ENCODE results near the gene INAFM2. TPM values are rescaled to one million over a fixed set of nuclear protein-coding genes. Genes with fewer than 3 reads are reported as not detected.

The INAFM2 gene
- total and polyA plus RNA-seq, 2 donors (not counting 3 experiments of a cell fraction or from before 2014, with no cell fraction given), result 10.4 to 24.1 TPM

DNA sequence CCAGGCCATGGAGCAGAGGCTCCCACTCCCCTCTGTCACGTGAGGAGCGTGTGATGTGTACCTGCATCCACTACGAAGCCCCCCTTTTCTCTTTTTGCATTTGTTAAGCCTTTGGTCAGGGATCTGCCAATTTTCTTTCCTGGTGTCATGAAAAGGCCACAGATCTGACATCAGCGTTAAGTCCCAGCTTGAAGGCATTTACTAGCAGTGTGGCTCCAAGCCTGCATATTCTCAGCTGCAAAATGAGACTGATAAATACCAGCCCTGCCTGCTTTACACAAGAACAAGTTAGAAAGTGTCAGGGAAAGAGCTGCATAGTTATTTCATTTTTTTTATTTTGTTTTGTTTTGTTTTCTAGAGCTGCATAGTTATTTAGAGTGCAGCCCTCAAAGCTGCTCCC, 38.3 kb upstream of the INAFM2 start:
- Histone ChIP-seq H3K27me3 (ENCODE audit: control insufficient read depth in 2 of 2, insufficient read depth in 2 of 2, low read length in 2 of 2) (peaks cover 32 to 42% of the 10 kb centered on the region in 2 experiments), H3K4me3 (replicated peaks in 1 of 3; ENCODE audit: insufficient read depth in 1 of 3, low read depth in 1 of 3, low read length in 3 of 3) (no peak overlapping the region), H3K27ac (ENCODE audit: insufficient read depth, low read depth, low read length) (no peak overlapping the region), H3K36me3 (ENCODE audit: control insufficient read depth in 2 of 2, extremely low read depth in 1 of 2, insufficient read depth in 2 of 2, low read length in 2 of 2) (no peaks in the 10 kb centered on the region), H3K79me2 (ENCODE audit: control insufficient read depth, insufficient read depth, low read length) (no peaks in the 10 kb centered on the region), H2AFZ (ENCODE audit: low read depth, low read length) (no peak overlapping the region), H3K9ac (replicated peaks; ENCODE audit: extremely low read depth, insufficient read depth, low read length) (no peak overlapping the region), H3K9me1 (replicated peaks; ENCODE audit: control insufficient read depth, extremely low read depth, insufficient read depth, low read length) (no peaks in the 10 kb centered on the region), H3K9me3 (replicated peaks; ENCODE audit: control insufficient read depth, insufficient read depth, low read length) (no peaks in the 10 kb centered on the region), H3K4me1 (ENCODE audit: control insufficient read depth, extremely low read depth, insufficient read depth, low read length) (peaks cover 12% of the 10 kb centered on the region), H3K4me2 (ENCODE audit: insufficient read depth, low read length) (no peak overlapping the region), H4K20me1 (replicated peaks; ENCODE audit: control insufficient read depth, extremely low read depth, insufficient read depth, low read length) (no peaks in the 10 kb centered on the region)
- ChIA-PET CTCF (interaction anchor here (1.0 to 5.3 kb wide), 12 partner anchors 10 to 137 kb away, joined by 3 to 83 read pairs (median 4); partner anchors contain the start of gene PLCB2), POLR2A (interaction anchor here (0.5 to 1.5 kb wide), 2 partner anchors 27 to 53 kb away, joined by 3 to 4 read pairs; no protein-coding TSS in a partner anchor)
- no peak for FAIRE-seq
- intact Hi-C loops (cut with micrococcal nuclease) (no loop called here), dilution Hi-C loops (cut with MboI; ENCODE audit: extremely low pct_ligation_motif_present, low sequenced_read_pairs) (no loop called here)
- TF ChIP-seq POLR2AphosphoS5 (IDR thresholded peaks at IDR 0.05; ENCODE audit: insufficient read depth, low read depth, low read length) (no peak), MYC (IDR thresholded peaks at IDR 0.05; ENCODE audit: low read depth, low read length) (no peak), EZH2 (IDR thresholded peaks at IDR 0.05; ENCODE audit: borderline replicate concordance, low read depth, low read length, severe bottlenecking) (no peak), GATA2 (IDR thresholded peaks at IDR 0.05; ENCODE audit: insufficient read depth, insufficient read length, low read depth, low read length) (no peak), FOS (IDR thresholded peaks at IDR 0.05; ENCODE audit: borderline replicate concordance, insufficient read depth, low read length) (no peak), POLR2A (IDR thresholded peaks at IDR 0.05; ENCODE audit: low read depth, low read length) (no peak), JUN (IDR thresholded peaks at IDR 0.05; ENCODE audit: borderline replicate concordance, insufficient read depth, insufficient read length, low read depth) (no peak)
- TF ChIP-seq, protein P1, sequence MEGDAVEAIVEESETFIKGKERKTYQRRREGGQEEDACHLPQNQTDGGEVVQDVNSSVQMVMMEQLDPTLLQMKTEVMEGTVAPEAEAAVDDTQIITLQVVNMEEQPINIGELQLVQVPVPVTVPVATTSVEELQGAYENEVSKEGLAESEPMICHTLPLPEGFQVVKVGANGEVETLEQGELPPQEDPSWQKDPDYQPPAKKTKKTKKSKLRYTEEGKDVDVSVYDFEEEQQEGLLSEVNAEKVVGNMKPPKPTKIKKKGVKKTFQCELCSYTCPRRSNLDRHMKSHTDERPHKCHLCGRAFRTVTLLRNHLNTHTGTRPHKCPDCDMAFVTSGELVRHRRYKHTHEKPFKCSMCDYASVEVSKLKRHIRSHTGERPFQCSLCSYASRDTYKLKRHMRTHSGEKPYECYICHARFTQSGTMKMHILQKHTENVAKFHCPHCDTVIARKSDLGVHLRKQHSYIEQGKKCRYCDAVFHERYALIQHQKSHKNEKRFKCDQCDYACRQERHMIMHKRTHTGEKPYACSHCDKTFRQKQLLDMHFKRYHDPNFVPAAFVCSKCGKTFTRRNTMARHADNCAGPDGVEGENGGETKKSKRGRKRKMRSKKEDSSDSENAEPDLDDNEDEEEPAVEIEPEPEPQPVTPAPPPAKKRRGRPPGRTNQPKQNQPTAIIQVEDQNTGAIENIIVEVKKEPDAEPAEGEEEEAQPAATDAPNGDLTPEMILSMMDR (IDR thresholded peaks at IDR 0.05; ENCODE audit: extremely low read depth in 1 of 2, insufficient read depth in 1 of 2, low read depth in 1 of 2, low read length in 2 of 2), result no peak
- TF ChIP-seq, protein P2, sequence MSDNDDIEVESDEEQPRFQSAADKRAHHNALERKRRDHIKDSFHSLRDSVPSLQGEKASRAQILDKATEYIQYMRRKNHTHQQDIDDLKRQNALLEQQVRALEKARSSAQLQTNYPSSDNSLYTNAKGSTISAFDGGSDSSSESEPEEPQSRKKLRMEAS (IDR thresholded peaks at IDR 0.05; ENCODE audit: insufficient read depth, insufficient read length), result no peak
- DNase-seq (ENCODE audit: low read depth, low spot score), result no peak
- BruUV-seq (replicated peaks), result no TSS peak
